K562 (cell line): ENCODE measurements around the gene NPAS1. TPM values are rescaled to one million over a fixed set of nuclear protein-coding genes. Genes with fewer than 3 reads are reported as not detected.

ENCODE experiments used
- BCOR ChIP-seq: fragments of 450-650 bp; IDR thresholded peaks from 2 replicates; pipeline ENCODE4 v1.6.1; 2016
- BRD9 ChIP-seq: fragments of 450-650 bp; IDR thresholded peaks from 2 replicates; pipeline ENCODE4 v1.6.1; 2018; ENCODE audit warnings: low read depth; ENCODE audit not compliant: partially characterized antibody
- COPS2 ChIP-seq: fragments of 450-650 bp; conservative IDR thresholded peaks from 2 replicates; pipeline ENCODE4 v1.6.1; 2016; ENCODE audit warnings: mild to moderate bottlenecking, moderate library complexity
- ETV6 ChIP-seq, 3 experiments: fragments of 150-350 bp in 1 of 3; sonication (generic) in 1 of 3; formaldehyde crosslinking in 1 of 3; IDR thresholded peaks; 2 replicates each; pipeline versions ENCODE4 v1.6.1 to v1.8.0; 2014 to 2022; ENCODE audit warnings: borderline replicate concordance in 2 of 3, low read depth in 2 of 3, antibody characterized with exemption in 1 of 3, low read length in 1 of 3, mild to moderate bottlenecking in 1 of 3, missing genetic modification reagents in 1 of 3
- FOXJ3 ChIP-seq: sonication (generic); formaldehyde crosslinking; IDR thresholded peaks from 2 replicates; pipeline ENCODE4 v1.4.0; 2020; ENCODE audit warnings: mild to moderate bottlenecking, missing genetic modification reagents
- KDM1A ChIP-seq, 2 experiments: fragments of 450-650 bp; IDR thresholded peaks; 2 replicates each; pipeline ENCODE4 v1.6.1; 2016; ENCODE audit warnings: mild to moderate bottlenecking in 2 of 2
- KDM4B ChIP-seq, 2 experiments: fragments of 450-650 bp in 1 of 2; sonication (generic) in 1 of 2; IDR thresholded peaks; 2 replicates each; pipeline ENCODE4 v1.6.1; 2016 to 2017; ENCODE audit warnings: borderline replicate concordance in 2 of 2, antibody characterized with exemption in 1 of 2, low read depth in 1 of 2, mild to moderate bottlenecking in 1 of 2
- MBD2 ChIP-seq: sonication (generic); IDR thresholded peaks from 2 replicates; pipeline ENCODE4 v1.6.1; 2016; ENCODE audit warnings: low read depth, borderline replicate concordance
- MTA2 ChIP-seq: fragments of 450-650 bp; IDR thresholded peaks from 2 replicates; pipeline ENCODE4 v1.6.1; 2016; ENCODE audit warnings: low read depth
- RBM14 ChIP-seq: fragments of 200-400 bp; formaldehyde crosslinking; IDR thresholded peaks from 2 replicates; pipeline ENCODE4 v1.6.1; 2018; ENCODE audit warnings: low read depth, mild to moderate bottlenecking, low read length, moderate library complexity, borderline replicate concordance; ENCODE audit not compliant: insufficient read depth
- RBM39 ChIP-seq: fragments of 200-400 bp; formaldehyde crosslinking; optimal IDR thresholded peaks from 2 replicates; pipeline ENCODE3; 2018; ENCODE audit warnings: low read depth, low read length
- STAT6 ChIP-seq: sonication (generic); formaldehyde crosslinking; IDR thresholded peaks from 2 replicates; pipeline ENCODE4 v1.8.1; 2023; ENCODE audit warnings: mild to moderate bottlenecking, missing genetic modification reagents
- TCF7 ChIP-seq: sonication (generic); IDR thresholded peaks from 2 replicates; pipeline ENCODE4 v1.6.1; 2016; ENCODE audit warnings: antibody characterized with exemption, borderline replicate concordance
- ZNF165 ChIP-seq: fragments of 250-450 bp; sonication (Bioruptor Pico); IDR thresholded peaks from 2 replicates; pipeline ENCODE4 v1.4.0; 2020; ENCODE audit warnings: borderline replicate concordance
- ZNF551 ChIP-seq: fragments of 250-450 bp; sonication (Bioruptor Pico); IDR thresholded peaks from 2 replicates; pipeline ENCODE4 v1.5.0; 2021; ENCODE audit warnings: mild to moderate bottlenecking, moderate library complexity
- ZNF609 ChIP-seq: sonication (generic); formaldehyde crosslinking; IDR thresholded peaks from 2 replicates; pipeline ENCODE4 v1.8.1; 2023; ENCODE audit warnings: missing genetic modification reagents, mild to moderate bottlenecking, borderline replicate concordance
- ZSCAN29 ChIP-seq: fragments of 450-650 bp; IDR thresholded peaks from 2 replicates; pipeline ENCODE4 v1.6.1; 2017
- polyA plus RNA-seq, 8 experiments: library from polyadenylated mRNA; depleted of rRNA in 4 of 8; stranded (reverse) in 5 of 8; unstranded in 3 of 8; fragments of >200 nt; fragmentation: Nextera tagmentation in 2 of 8; fragmentation: Illumina TruSeq in 1 of 8; extraction: Ambion mirVana in 2 of 8; extraction: Trizol in 1 of 8; gene quantifications; 2 replicates each; pipeline versions ENCODE4 v1.2.1 to v1.2.3, GENCODE V29; 2011 to 2014; ENCODE audit warnings: inconsistent platforms in 1 of 8, missing spikeins in 1 of 8
- total RNA-seq, 7 experiments: library from RNA; depleted of rRNA in 6 of 7; stranded (reverse); fragments of >200 nt in 6 of 7; fragmentation: Illumina TruSeq in 2 of 7; extraction: Trizol in 2 of 7; gene quantifications; 2 replicates each; pipeline versions ENCODE4 v1.2.1 to v1.2.3, GENCODE V29; 2011 to 2021; ENCODE audit warnings: low replicate concordance in 1 of 7

NPAS1 gene
- total and polyA plus RNA-seq, 9 of the 15 experiments (the other 6 are each of a cell fraction or from before 2014, with no cell fraction given): 0.58 to 5.3 (median 2.0) TPM; not detected in 2

- TF ChIP-seq STAT6 (CRISPR knock-in tag): no peak
- TF ChIP-seq RBM39: peak; percentile 36
- no peak for TF ChIP-seq RBM14
- no peak for TF ChIP-seq ZNF165 (CRISPR knock-in tag)
- TF ChIP-seq BRD9: no peak
- TF ChIP-seq ZSCAN29: no peak
- TF ChIP-seq MBD2: peak; percentile 47; the same call in 1 of the 2 replicates
- no peak for TF ChIP-seq FOXJ3 (CRISPR knock-in tag)
- TF ChIP-seq BCOR: no peak
- TF ChIP-seq ZNF609 (CRISPR knock-in tag): no peak
- no peak for TF ChIP-seq KDM4B (IDR thresholded peaks at IDR 0.05; ENCODE audit: borderline replicate concordance in 2 of 2, low read depth in 1 of 2)
- TF ChIP-seq ZNF551 (CRISPR knock-in tag): no peak
- TF ChIP-seq MTA2: no peak
- peak; percentile 51 to 67; a peak in 3 of 4 replicates for TF ChIP-seq KDM1A (IDR thresholded peaks at IDR 0.05)
- TF ChIP-seq ETV6 (IDR thresholded peaks at IDR 0.05; ENCODE audit: borderline replicate concordance in 1 of 2, low read depth in 2 of 2, low read length in 1 of 2): no peak
- no peak for TF ChIP-seq ETV6 (CRISPR knock-in tag; IDR thresholded peaks at IDR 0.05; ENCODE audit: borderline replicate concordance)
- TF ChIP-seq COPS2: no peak
- TF ChIP-seq TCF7: 0 out of 2 replicates have a peak, but pooled peaks have one; percentile 9
Measured at GRCh38 chr19:47035127-47036096, 15.8 kb downstream of the NPAS1 start (continued).
